ENCODE results near the gene SCN3B.

DNA sequence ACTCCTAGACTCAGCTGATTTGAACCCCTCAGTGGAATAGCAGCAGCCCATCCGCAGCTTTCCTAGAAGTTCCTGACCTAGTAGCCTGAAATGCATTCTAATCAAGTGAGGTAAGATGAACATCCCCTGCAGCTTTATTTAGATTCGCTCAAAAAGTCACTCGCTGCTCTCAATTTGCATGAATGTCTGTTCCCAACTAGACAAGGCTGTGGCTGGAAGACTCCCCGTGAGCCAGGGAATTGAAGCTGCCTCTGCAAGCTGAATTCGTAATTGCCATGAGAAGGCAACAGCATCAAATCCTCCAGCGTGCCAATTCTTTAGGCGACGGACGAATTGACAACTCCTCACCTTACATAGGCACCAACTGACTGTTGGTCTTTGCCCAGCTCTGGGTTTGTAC lies 17.1 kb upstream of the SCN3B start:
- TF ChIP-seq CTCF (IDR thresholded peaks at IDR 0.05; ENCODE audit: low read length) = no peak
- TF ChIP-seq EZH2 (IDR thresholded peaks at IDR 0.05; ENCODE audit: borderline replicate concordance, low read length) = no peak

Data from OCI-LY1 (cell line).